ENCODE results near the gene CPN1.
"Not testable (repeated sequence)": the region's sequence is repeated elsewhere in the genome, so short reads cannot be mapped to it uniquely, and the experiment has no call there.

Gene CPN1

GRCh38 chr10:100081075-100082001 lies at the start of gene CPN1:
CPN1 (minus strand) TSS chr10:100081869; CDS start chr10:100081625, 244 bp downstream.
- DNase-seq = no peak

GRCh38 chr10:100130831-100131230 lies 49.2 kb upstream of the CPN1 start:
- DNase-seq = no peak

- no peak for DNase-seq
Measured at GRCh38 chr10:100129424-100129823, 47.8 kb upstream of the CPN1 start.

GRCh38 chr10:100128951-100129350 lies 47.3 kb upstream of the CPN1 start:
- DNase-seq = no peak

GRCh38 chr10:100125335-100125734 lies 43.7 kb upstream of the CPN1 start:
- DNase-seq = not testable (repeated sequence)

GRCh38 chr10:100124097-100124496 lies 42.4 kb upstream of the CPN1 start:
- no peak for DNase-seq

GRCh38 chr10:100122780-100123179 lies 41.1 kb upstream of the CPN1 start:
- DNase-seq = no peak

- no peak for DNase-seq
Measured at GRCh38 chr10:100120550-100120949, 38.9 kb upstream of the CPN1 start.

- DNase-seq = no peak
Measured at GRCh38 chr10:100119726-100120125, 38.1 kb upstream of the CPN1 start.

GRCh38 chr10:100114976-100115770 lies 33.5 kb upstream of the CPN1 start:
- DNase-seq = no peak

GRCh38 chr10:100114460-100114859 lies 32.8 kb upstream of the CPN1 start:
- DNase-seq = no peak

GRCh38 chr10:100109670-100110069 lies 28.0 kb upstream of the CPN1 start:
- DNase-seq = no peak

GRCh38 chr10:100106865-100107264 lies 25.2 kb upstream of the CPN1 start:
- no peak for DNase-seq

- DNase-seq = no peak
Measured at GRCh38 chr10:100104300-100104699, 22.6 kb upstream of the CPN1 start.

- DNase-seq = no peak
Measured at GRCh38 chr10:100103581-100103980, 21.9 kb upstream of the CPN1 start.

GRCh38 chr10:100101192-100102076 lies 19.8 kb upstream of the CPN1 start:
- DNase-seq = no peak

- no peak for DNase-seq
Measured at GRCh38 chr10:100100651-100101184, 19.0 kb upstream of the CPN1 start.

- DNase-seq = no peak
Measured at GRCh38 chr10:100089241-100089640, 7.6 kb upstream of the CPN1 start.

GRCh38 chr10:100086708-100087107 lies 5.0 kb upstream of the CPN1 start:
- DNase-seq = not testable (repeated sequence)

- no peak for DNase-seq
Measured at GRCh38 chr10:100085596-100085995, 3.9 kb upstream of the CPN1 start.

GRCh38 chr10:100083623-100084022 lies 2.0 kb upstream of the CPN1 start:
- no peak for DNase-seq

GRCh38 chr10:100082276-100082675 lies 607 bp upstream of the CPN1 start:
- DNase-seq = not testable (repeated sequence)

- DNase-seq = no peak
Measured at GRCh38 chr10:100076750-100077149, 4.9 kb downstream of the CPN1 start.

Measured in activated naive CD4-positive, alpha-beta T cell treated with anti-CD3 and anti-CD28 coated beads, Interleukin-2, amount 50 U/mL, for 16 hours (primary cell).